Measurements from ENCODE around the gene SCRN1. TPM values are rescaled to one million over a fixed set of nuclear protein-coding genes. Genes with fewer than 3 reads are reported as not detected.
"Not testable (repeated sequence)": the region's sequence is repeated elsewhere in the genome, so short reads cannot be mapped to it uniquely, and the experiment has no call there.

The SCRN1 gene
- total RNA-seq, 2 donors from 2014 or later: 110 to 112 TPM

DNA sequence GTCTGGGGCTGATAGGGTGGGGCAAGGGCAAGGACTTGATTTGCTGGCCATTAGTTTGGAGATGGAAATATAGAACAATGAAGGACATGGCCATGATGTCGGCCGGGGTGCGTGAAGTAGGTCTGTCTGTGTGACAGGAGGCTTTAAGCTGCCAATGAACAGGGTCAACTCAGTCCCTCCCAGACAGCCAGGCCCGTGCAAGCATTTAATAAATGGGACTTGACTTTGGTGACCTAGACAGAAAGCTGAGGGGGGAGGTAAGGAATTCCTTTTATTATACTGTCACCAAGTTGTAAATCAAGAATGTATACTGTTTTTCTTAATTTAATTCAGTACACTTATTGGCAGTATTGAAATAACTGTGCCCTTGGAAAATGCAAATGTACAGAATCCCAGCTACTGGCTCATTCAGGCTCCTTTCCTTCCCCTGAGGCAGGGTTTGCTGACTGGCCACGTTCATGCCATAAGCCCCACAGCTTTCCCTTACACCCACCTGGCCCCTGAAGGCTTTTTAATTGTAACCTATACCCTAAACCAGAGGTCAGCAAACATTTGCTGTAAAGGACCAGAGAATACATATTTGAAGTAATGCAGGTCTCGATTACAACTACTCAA, 96.1 kb downstream of the SCRN1 start:
- Mint-ChIP-seq H3K4me3 (no peak overlapping the region), H3K36me3 (ENCODE audit: low read depth) (peaks cover 25% of the 10 kb centered on the region), H3K27me3 (ENCODE audit: insufficient read depth) (no peaks in the 10 kb centered on the region), H3K27ac (no peak overlapping the region), H3K9me3 (peaks cover 12% of the 10 kb centered on the region), H3K4me1 (no peaks in the 10 kb centered on the region)
- 82 to 86% methylated on average over 5 to 6 of the region's 6 CpGs for WGBS, 2 experiments (ENCODE audit: insufficient coverage in 1 of 2, insufficient read length in 1 of 2)
- Histone ChIP-seq H3K9ac (ENCODE audit: extremely low read depth, low read length, poor library complexity, severe bottlenecking) (no peak overlapping the region), H3K4me3 (ENCODE audit: low read length) (no peak overlapping the region), H3K36me3 (ENCODE audit: control insufficient read depth, insufficient read depth, low read length) (no peaks in the 10 kb centered on the region), H3K9me3 (ENCODE audit: control insufficient read depth, low read length) (peaks cover 9% of the 10 kb centered on the region), H3K27me3 (ENCODE audit: control insufficient read depth, insufficient read depth, low read length, poor library complexity, severe bottlenecking) (no peaks in the 10 kb centered on the region), H3K27ac (ENCODE audit: low read depth, low read length) (no peak overlapping the region), H3K4me1 (ENCODE audit: control insufficient read depth, insufficient read depth, low read length) (no peaks in the 10 kb centered on the region)
- DNase-seq: no peak
- TF ChIP-seq, protein P1, sequence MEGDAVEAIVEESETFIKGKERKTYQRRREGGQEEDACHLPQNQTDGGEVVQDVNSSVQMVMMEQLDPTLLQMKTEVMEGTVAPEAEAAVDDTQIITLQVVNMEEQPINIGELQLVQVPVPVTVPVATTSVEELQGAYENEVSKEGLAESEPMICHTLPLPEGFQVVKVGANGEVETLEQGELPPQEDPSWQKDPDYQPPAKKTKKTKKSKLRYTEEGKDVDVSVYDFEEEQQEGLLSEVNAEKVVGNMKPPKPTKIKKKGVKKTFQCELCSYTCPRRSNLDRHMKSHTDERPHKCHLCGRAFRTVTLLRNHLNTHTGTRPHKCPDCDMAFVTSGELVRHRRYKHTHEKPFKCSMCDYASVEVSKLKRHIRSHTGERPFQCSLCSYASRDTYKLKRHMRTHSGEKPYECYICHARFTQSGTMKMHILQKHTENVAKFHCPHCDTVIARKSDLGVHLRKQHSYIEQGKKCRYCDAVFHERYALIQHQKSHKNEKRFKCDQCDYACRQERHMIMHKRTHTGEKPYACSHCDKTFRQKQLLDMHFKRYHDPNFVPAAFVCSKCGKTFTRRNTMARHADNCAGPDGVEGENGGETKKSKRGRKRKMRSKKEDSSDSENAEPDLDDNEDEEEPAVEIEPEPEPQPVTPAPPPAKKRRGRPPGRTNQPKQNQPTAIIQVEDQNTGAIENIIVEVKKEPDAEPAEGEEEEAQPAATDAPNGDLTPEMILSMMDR (conservative IDR thresholded peaks at IDR 0.05): no peak

DNA sequence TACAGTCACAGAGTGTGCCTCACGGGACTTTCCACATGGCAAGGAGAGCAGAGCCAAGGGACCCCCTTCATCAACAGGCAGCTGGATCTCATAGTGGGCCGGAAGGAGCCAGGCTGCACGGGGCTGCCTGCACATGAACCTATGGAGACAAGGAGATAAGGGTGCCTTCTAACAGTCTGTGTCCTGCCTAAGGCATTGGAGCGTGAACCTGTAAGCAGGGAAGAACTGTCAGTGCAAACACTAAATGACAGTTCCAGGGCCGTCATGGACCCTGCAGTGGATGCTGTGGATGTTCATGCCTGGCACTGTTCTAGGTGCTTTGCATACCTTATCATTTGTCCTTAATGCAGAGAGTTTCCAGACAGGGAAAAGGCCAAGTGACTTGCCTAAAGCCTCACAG, 97.4 kb downstream of the SCRN1 start:
- H3K9me3 ChIP-seq (ENCODE audit: control insufficient read depth, low read length): peaks cover 8% of the 10 kb centered on the region
- 91 to 98% methylated on average over 4 to 5 of the region's 5 CpGs for WGBS, 2 experiments (ENCODE audit: insufficient coverage in 1 of 2, insufficient read length in 1 of 2)
- DNase-seq: no peak
- TF ChIP-seq, protein P1 (conservative IDR thresholded peaks at IDR 0.05): no peak
- Mint-ChIP-seq H3K4me1 (no peaks in the 10 kb centered on the region), H3K4me3 (no peak overlapping the region), H3K36me3 (ENCODE audit: low read depth) (peaks cover 16% of the 10 kb centered on the region), H3K27me3 (ENCODE audit: insufficient read depth) (no peaks in the 10 kb centered on the region), H3K27ac (no peak overlapping the region), H3K9me3 (peaks cover 7% of the 10 kb centered on the region)
- H3K27ac ChIP-seq (ENCODE audit: low read depth, low read length): no peak overlapping the region
- H3K9ac ChIP-seq (ENCODE audit: extremely low read depth, low read length, poor library complexity, severe bottlenecking): no peak overlapping the region
- no peak overlapping the region for H3K4me3 ChIP-seq (ENCODE audit: low read length)
- H3K36me3 ChIP-seq (ENCODE audit: control insufficient read depth, insufficient read depth, low read length): no peaks in the 10 kb centered on the region
- no peaks in the 10 kb centered on the region for H3K27me3 ChIP-seq (ENCODE audit: control insufficient read depth, insufficient read depth, low read length, poor library complexity, severe bottlenecking)
- H3K4me1 ChIP-seq (ENCODE audit: control insufficient read depth, insufficient read depth, low read length): no peaks in the 10 kb centered on the region

DNA sequence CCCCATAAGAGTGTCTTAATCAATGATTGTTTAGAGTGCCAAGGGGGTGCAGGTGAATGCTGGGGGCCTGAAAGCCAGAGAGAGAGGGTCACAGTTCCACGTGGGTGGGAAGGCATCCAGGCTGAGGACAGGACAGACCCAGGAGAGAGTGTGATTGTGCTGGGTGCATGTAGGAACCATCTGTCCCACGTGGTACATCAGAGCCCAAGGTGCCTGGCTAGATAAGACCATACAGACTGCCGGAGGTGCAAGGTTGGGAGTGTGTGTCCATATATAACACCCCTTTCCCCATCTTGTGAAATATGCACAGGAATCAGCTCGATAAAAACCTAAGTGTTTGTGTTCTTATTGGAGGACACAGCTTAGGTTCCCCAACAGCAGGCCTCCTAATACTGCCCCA, 97.8 kb downstream of the SCRN1 start:
- H3K9me3 ChIP-seq (ENCODE audit: control insufficient read depth, low read length): peaks cover 3% of the 10 kb centered on the region
- H3K36me3 ChIP-seq (ENCODE audit: control insufficient read depth, insufficient read depth, low read length): no peaks in the 10 kb centered on the region
- Mint-ChIP-seq H3K4me1 (no peaks in the 10 kb centered on the region), H3K9me3 (peaks cover 5% of the 10 kb centered on the region), H3K27me3 (ENCODE audit: insufficient read depth) (no peaks in the 10 kb centered on the region), H3K27ac (no peak overlapping the region), H3K4me3 (no peak overlapping the region), H3K36me3 (ENCODE audit: low read depth) (peaks cover 11% of the 10 kb centered on the region)
- no peak overlapping the region for H3K9ac ChIP-seq (ENCODE audit: extremely low read depth, low read length, poor library complexity, severe bottlenecking)
- no peak overlapping the region for H3K27ac ChIP-seq (ENCODE audit: low read depth, low read length)
- H3K27me3 ChIP-seq (ENCODE audit: control insufficient read depth, insufficient read depth, low read length, poor library complexity, severe bottlenecking): no peaks in the 10 kb centered on the region
- no peaks in the 10 kb centered on the region for H3K4me1 ChIP-seq (ENCODE audit: control insufficient read depth, insufficient read depth, low read length)
- no peak overlapping the region for H3K4me3 ChIP-seq (ENCODE audit: low read length)
- TF ChIP-seq, protein P1 (conservative IDR thresholded peaks at IDR 0.05): no peak
- 96% methylated on average over 4 of the region's 4 CpGs; no CpG with 5 or more reads in 1 of the 2 experiments for WGBS, 2 experiments (ENCODE audit: insufficient coverage in 1 of 2, insufficient read length in 1 of 2)
- no peak for DNase-seq

DNA sequence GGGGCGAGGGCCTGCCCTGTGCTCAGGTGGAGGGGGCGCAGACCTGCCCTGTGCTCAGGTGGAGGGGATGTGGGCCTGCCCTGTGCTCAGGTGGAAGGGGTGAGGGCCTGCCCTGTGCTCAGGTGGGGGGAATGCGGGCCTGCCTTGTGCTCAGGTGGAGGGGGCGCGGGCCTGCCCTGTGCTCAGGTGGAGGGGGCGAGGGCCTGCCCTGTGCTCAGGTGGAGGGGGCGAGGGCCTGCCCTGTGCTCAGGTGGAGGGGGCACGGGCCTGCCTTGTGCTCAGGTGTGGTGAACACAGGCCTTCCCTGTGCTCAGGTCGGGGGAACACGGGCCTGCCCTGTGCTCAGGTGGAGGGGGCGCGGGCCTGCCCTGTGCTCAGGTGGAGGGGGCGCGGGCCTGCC, 98.8 kb downstream of the SCRN1 start:
- not testable (repeated sequence) for H3K36me3 ChIP-seq (ENCODE audit: control insufficient read depth, insufficient read depth, low read length); H3K4me1 Mint-ChIP-seq; DNase-seq; H3K27me3 Mint-ChIP-seq (ENCODE audit: insufficient read depth); H3K4me1 ChIP-seq (ENCODE audit: control insufficient read depth, insufficient read depth, low read length); H3K36me3 Mint-ChIP-seq (ENCODE audit: low read depth); H3K9me3 ChIP-seq (ENCODE audit: control insufficient read depth, low read length); H3K9ac ChIP-seq (ENCODE audit: extremely low read depth, low read length, poor library complexity, severe bottlenecking); H3K9me3 Mint-ChIP-seq; H3K4me3 ChIP-seq (ENCODE audit: low read length); H3K27me3 ChIP-seq (ENCODE audit: control insufficient read depth, insufficient read depth, low read length, poor library complexity, severe bottlenecking); H3K27ac Mint-ChIP-seq; H3K27ac ChIP-seq (ENCODE audit: low read depth, low read length); H3K4me3 Mint-ChIP-seq
- 89 to 100% methylated on average over 1 to 13 of the region's 14 CpGs for WGBS, 2 experiments (ENCODE audit: insufficient coverage in 1 of 2, insufficient read length in 1 of 2)

Measured in endodermal cell (in vitro differentiated cells).